Liver (tissue), 9 donors: ENCODE data around the gene LYZ. TPM values are rescaled to one million over a fixed set of nuclear protein-coding genes. Genes with fewer than 3 reads are reported as not detected.

ENCODE experiments used
- DNase-seq: peaks from one replicate; pipeline ENCODE4 v3.0.0-alpha.2; 2017; ENCODE audit warnings: low spot score
- H3K27ac ChIP-seq, 2 donors: one replicate each; pipeline ENCODE4 v1.7.0; 2013; ENCODE audit warnings: inconsistent platforms in 2 of 2, low read length in 2 of 2, control low read depth in 1 of 2, low read depth in 1 of 2, mild to moderate bottlenecking in 1 of 2
- H3K27me3 ChIP-seq, 4 donors: one replicate each; pipeline versions ENCODE4 v1.6.1 to v1.7.0; 2013; ENCODE audit warnings: low read length in 3 of 4, inconsistent platforms in 1 of 4, mild to moderate bottlenecking in 1 of 4, moderate library complexity in 1 of 4; ENCODE audit not compliant: control insufficient read depth in 4 of 4, insufficient read depth in 4 of 4
- H3K36me3 ChIP-seq, 4 donors: one replicate each; pipeline versions ENCODE4 v1.6.1 to v1.7.0; 2013; ENCODE audit warnings: low read length in 3 of 4, mild to moderate bottlenecking in 3 of 4, low read depth in 1 of 4, moderate library complexity in 1 of 4; ENCODE audit not compliant: control insufficient read depth in 4 of 4, insufficient read depth in 3 of 4
- H3K4me1 ChIP-seq, 4 donors: one replicate each; pipeline versions ENCODE4 v1.6.1 to v1.7.0; 2013; ENCODE audit warnings: low read length in 3 of 4, mild to moderate bottlenecking in 3 of 4, moderate library complexity in 1 of 4; ENCODE audit not compliant: control insufficient read depth in 4 of 4, insufficient read depth in 4 of 4
- H3K4me3 ChIP-seq, 3 donors: one replicate each; pipeline versions ENCODE4 v1.6.1 to v1.7.0; 2013; ENCODE audit warnings: low read length in 3 of 3, control low read depth in 1 of 3, low read depth in 1 of 3, mild to moderate bottlenecking in 1 of 3
- H3K9ac ChIP-seq, 2 donors: one replicate each; pipeline ENCODE4 v1.7.0; 2013; ENCODE audit warnings: low read length in 2 of 2, mild to moderate bottlenecking in 2 of 2, moderate library complexity in 2 of 2, control low read depth in 1 of 2, low read depth in 1 of 2
- H3K9me3 ChIP-seq, 4 donors: one replicate each; pipeline versions ENCODE4 v1.6.1 to v1.7.0; 2013; ENCODE audit warnings: low read length in 3 of 4; ENCODE audit not compliant: control insufficient read depth in 4 of 4
- CTCF ChIP-seq: fragments of 150-350 bp; IDR thresholded peaks from 2 replicates; pipeline ENCODE4 v1.5.1; 2017; ENCODE audit warnings: improper control_type of control experiment, low read depth, low read length; ENCODE audit not compliant: missing input control
- EGR1 ChIP-seq, 2 donors: IDR thresholded peaks; 2 replicates each; pipeline ENCODE4 v1.6.1; 2016 to 2018; ENCODE audit warnings: antibody characterized with exemption in 2 of 2, low read depth in 2 of 2
- FOXA2 ChIP-seq: IDR thresholded peaks from 2 replicates; pipeline ENCODE4 v1.6.1; 2016; ENCODE audit warnings: antibody characterized with exemption
- GABPA ChIP-seq, 2 donors: IDR thresholded peaks in 1 of 2; conservative IDR thresholded peaks in 1 of 2; 2 replicates each; pipeline ENCODE4 v1.6.1; 2016; ENCODE audit warnings: antibody characterized with exemption in 2 of 2, mild to moderate bottlenecking in 1 of 2, moderate library complexity in 1 of 2
- HNF4A ChIP-seq, 2 donors: conservative IDR thresholded peaks; 2 replicates each; pipeline ENCODE4 v1.6.1; 2016; ENCODE audit warnings: antibody characterized with exemption in 2 of 2, mild to moderate bottlenecking in 2 of 2
- HNF4G ChIP-seq: IDR thresholded peaks from 2 replicates; pipeline ENCODE4 v1.6.1; 2016; ENCODE audit warnings: antibody characterized with exemption
- JUND ChIP-seq, 2 donors: IDR thresholded peaks; 2 replicates each; pipeline ENCODE4 v1.6.1; 2016; ENCODE audit warnings: antibody characterized with exemption in 2 of 2
- MAX ChIP-seq: IDR thresholded peaks from 2 replicates; pipeline ENCODE4 v1.6.1; 2016; ENCODE audit warnings: antibody characterized with exemption
- NR2F2 ChIP-seq: IDR thresholded peaks from 2 replicates; pipeline ENCODE4 v1.6.1; 2016; ENCODE audit warnings: antibody characterized with exemption
- RAD21 ChIP-seq, 2 donors: IDR thresholded peaks; 2 replicates each; pipeline ENCODE4 v1.6.1; 2016; ENCODE audit warnings: antibody characterized with exemption in 2 of 2, mild to moderate bottlenecking in 2 of 2
- REST ChIP-seq: IDR thresholded peaks from 2 replicates; pipeline ENCODE4 v1.6.1; 2016; ENCODE audit warnings: antibody characterized with exemption, mild to moderate bottlenecking
- RXRA ChIP-seq, 2 donors: IDR thresholded peaks; 2 replicates each; pipeline ENCODE4 v1.6.1; 2017 to 2018; ENCODE audit warnings: antibody characterized with exemption in 2 of 2, mild to moderate bottlenecking in 1 of 2
- SP1 ChIP-seq: IDR thresholded peaks from 2 replicates; pipeline ENCODE4 v1.6.1; 2018; ENCODE audit warnings: antibody characterized with exemption, mild to moderate bottlenecking
- YY1 ChIP-seq: IDR thresholded peaks from 2 replicates; pipeline ENCODE4 v1.6.1; 2016; ENCODE audit warnings: antibody characterized with exemption, mild to moderate bottlenecking
- WGBS: extraction: QIAGEN DNeasy Blood & Tissue Kit; methylation state at CpG from one replicate; pipeline ENCODE4 v1.1.7; 2013; 5-methylcytosine and 5-hydroxymethylcytosine counted together
- polyA plus RNA-seq, 2 donors: library from polyadenylated mRNA; stranded (reverse) in 1 of 2; unstranded in 1 of 2; fragments of 200-250 nt in 1 of 2; fragments of >200 nt in 1 of 2; fragmentation: Nextera tagmentation in 1 of 2; extraction: Ambion mirVana in 1 of 2; gene quantifications; one replicate each; pipeline versions ENCODE4 v1.2.1 to v1.2.3, GENCODE V29; 2013 to 2015
- total RNA-seq, 2 donors: library from RNA; depleted of rRNA; stranded (reverse); fragments of >200 nt; gene quantifications; one replicate each; pipeline ENCODE4 v1.2.3, GENCODE V29; 2014
- TF ChIP-seq, protein P1 (sequence below): IDR thresholded peaks from 2 replicates; pipeline ENCODE4 v1.6.1; 2016; ENCODE audit warnings: antibody characterized with exemption
- donor health status: healthy.
- donor health status: healthy.
- donor health status: healthy.
- donor health status: healthy.
- donor health status: healthy.

The LYZ gene
- total and polyA plus RNA-seq, 4 donors, result 11.5 to 141 (median 33.5) TPM

- WGBS, result 42% methylated on average over 2 of the region's 2 CpGs
- H3K27ac ChIP-seq, result no peak overlapping the region
- TF ChIP-seq RXRA (IDR thresholded peaks at IDR 0.05) (peak in 1 of 2 donors; percentile 18), NR2F2 (no peak), MAX (no peak), JUND (IDR thresholded peaks at IDR 0.05) (no peak), FOXA2 (peak; percentile 62), YY1 (no peak), EGR1 (IDR thresholded peaks at IDR 0.05; ENCODE audit: low read depth in 2 of 2) (no peak), HNF4G (no peak), SP1 (no peak), HNF4A (conservative IDR thresholded peaks at IDR 0.05) (peak in 1 of 2 donors; percentile 39), REST (no peak)
- TF ChIP-seq, protein P1, sequence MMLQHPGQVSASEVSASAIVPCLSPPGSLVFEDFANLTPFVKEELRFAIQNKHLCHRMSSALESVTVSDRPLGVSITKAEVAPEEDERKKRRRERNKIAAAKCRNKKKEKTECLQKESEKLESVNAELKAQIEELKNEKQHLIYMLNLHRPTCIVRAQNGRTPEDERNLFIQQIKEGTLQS, result no peak
- H3K4me1 ChIP-seq, result peaks cover 0 to 11% (median 1%) of the 10 kb centered on the region in 4 donors
- no peaks in the 10 kb centered on the region for H3K27me3 ChIP-seq
- H3K4me3 ChIP-seq, result no peak overlapping the region
- DNase-seq, result no peak
- H3K9ac ChIP-seq, result no peak overlapping the region
- H3K36me3 ChIP-seq, result no peaks in the 10 kb centered on the region
- H3K9me3 ChIP-seq, result peaks cover 0 to 4% (median 0%) of the 10 kb centered on the region in 4 donors
These were observed 30.0 kb upstream of the LYZ start for GRCh38 chr12:69318225-69318624.

DNA sequence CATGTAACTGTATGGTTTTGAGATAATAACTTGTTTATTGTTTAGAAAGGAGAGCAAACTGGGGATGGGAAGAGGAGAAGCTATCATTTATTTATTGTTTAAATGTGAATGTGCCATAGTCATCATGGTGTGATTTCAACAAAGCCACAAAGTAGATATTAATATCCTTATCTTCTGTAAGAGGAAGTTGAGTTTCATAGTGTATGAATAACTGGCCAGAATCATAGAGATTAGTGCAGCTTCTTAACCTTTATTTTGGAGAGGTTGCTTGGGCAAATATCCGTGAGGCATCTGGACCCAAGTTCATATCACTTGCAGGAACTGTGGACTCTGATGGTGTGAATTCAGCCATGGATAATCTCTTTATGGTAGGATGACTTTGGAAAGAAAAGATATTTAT is 26.8 kb upstream of the LYZ start:
- WGBS, result 29% methylated on average over 1 of the region's 1 CpG
- no peaks in the 10 kb centered on the region for H3K27me3 ChIP-seq
- no peak for TF ChIP-seq HNF4A (conservative IDR thresholded peaks at IDR 0.05)
- no peak for TF ChIP-seq RAD21 (IDR thresholded peaks at IDR 0.05)
- no peak for TF ChIP-seq EGR1 (IDR thresholded peaks at IDR 0.05; ENCODE audit: low read depth in 2 of 2)
- TF ChIP-seq GABPA (IDR thresholded peaks at IDR 0.05 in 1 of 2, conservative IDR thresholded peaks at IDR 0.05 in 1 of 2), result no peak
- no peak for TF ChIP-seq YY1
- TF ChIP-seq MAX, result no peak
- no peak for TF ChIP-seq FOXA2
- no peak for TF ChIP-seq SP1
- TF ChIP-seq HNF4G, result no peak
- TF ChIP-seq, protein P1, result no peak
- no peak for TF ChIP-seq REST
- no peak for TF ChIP-seq CTCF
- no peak for TF ChIP-seq JUND (IDR thresholded peaks at IDR 0.05)
- H3K4me3 ChIP-seq, result no peak overlapping the region
- H3K9me3 ChIP-seq, result peaks cover 0 to 4% (median 0%) of the 10 kb centered on the region in 4 donors
- DNase-seq, result no peak
- H3K36me3 ChIP-seq, result no peaks in the 10 kb centered on the region
- H3K9ac ChIP-seq, result no peak overlapping the region
- H3K27ac ChIP-seq, result no peak overlapping the region
- peaks cover 0 to 16% (median under 1%) of the 10 kb centered on the region in 4 donors for H3K4me1 ChIP-seq
